IMR-90 (cell line): ENCODE results near the gene PRKN. TPM values are rescaled to one million over a fixed set of nuclear protein-coding genes. Genes with fewer than 3 reads are reported as not detected.

Source experiments
- ATAC-seq: fragments of 200-7000 bp; cut with Tn5 transposase; 2 replicates; pipeline ENCODE4 v1.9.1; 2020; ENCODE audit warnings: low read depth, mild to moderate bottlenecking, moderate library complexity
- BruUV-seq: library from RNA; stranded (reverse); fragments of 400-500 nt; replicated peaks from 2 replicates; lab custom pipeline; 2021; lab: Mats Ljungman, UMichigan
- CTCF ChIA-PET: fragments of 300-600 bp; formaldehyde crosslinking; extraction: SDS; loops from one replicate; lab custom pipeline; 2021; ENCODE audit warnings: antibody characterized with exemption; lab: Yijun Ruan, JAX
- POLR2A ChIA-PET: fragments of 300-600 bp; sonication (Branson Sonifier 250); formaldehyde crosslinking; loops from one replicate; lab custom pipeline; 2022; ENCODE audit warnings: antibody characterized with exemption; ENCODE audit not compliant: unreplicated experiment; lab: Charles Lee
- DNase-seq: peaks from one replicate; pipeline ENCODE4 v3.0.0; 2013
- H2AFZ ChIP-seq: replicated peaks from 2 replicates; pipeline ENCODE3; 2013; ENCODE audit warnings: low read length, mild to moderate bottlenecking; ENCODE audit not compliant: poor library complexity
- H2AK5ac ChIP-seq: 2 replicates; pipeline ENCODE4 v1.6.1; 2013; ENCODE audit warnings: low read depth, low read length, inconsistent platforms
- H2AK9ac ChIP-seq: replicated peaks from 2 replicates; pipeline ENCODE3; 2013; ENCODE audit warnings: mild to moderate bottlenecking, low read depth, low read length, moderate library complexity; ENCODE audit not compliant: poor library complexity
- H2BK120ac ChIP-seq: 2 replicates; pipeline ENCODE4 v1.6.1; 2013; ENCODE audit warnings: low read depth, low read length, inconsistent platforms
- H2BK15ac ChIP-seq: 3 replicates; pipeline ENCODE4 v1.6.1; 2013; ENCODE audit warnings: low read depth, low read length, inconsistent platforms
- H2BK20ac ChIP-seq: 2 replicates; pipeline ENCODE4 v1.6.1; 2013; ENCODE audit warnings: low read depth, mild to moderate bottlenecking, inconsistent platforms, low read length, moderate library complexity
- H2BK5ac ChIP-seq: 2 replicates; pipeline ENCODE4 v1.6.1; 2013; ENCODE audit warnings: mild to moderate bottlenecking, low read depth, low read length, inconsistent platforms; ENCODE audit not compliant: poor library complexity, severe bottlenecking
- H3K14ac ChIP-seq: replicated peaks from 2 replicates; pipeline ENCODE4 v1.6.1; 2013; ENCODE audit warnings: low read depth, low read length, inconsistent platforms
- H3K18ac ChIP-seq: 2 replicates; pipeline ENCODE4 v1.6.1; 2013; ENCODE audit warnings: low read depth, low read length, control low read depth
- H3K23ac ChIP-seq: 2 replicates; pipeline ENCODE4 v1.6.1; 2013; ENCODE audit warnings: low read depth, low read length, inconsistent platforms
- H3K27ac ChIP-seq: 2 replicates; pipeline ENCODE4 v1.5.1; 2013; ENCODE audit warnings: mild to moderate bottlenecking, control low read depth, low read length; ENCODE audit not compliant: insufficient read depth
- H3K27me3 ChIP-seq: 2 replicates; pipeline ENCODE4 v1.6.1; 2013; ENCODE audit warnings: low read length; ENCODE audit not compliant: control insufficient read depth, insufficient read depth
- H3K36me3 ChIP-seq: 2 replicates; pipeline ENCODE4 v1.6.1; 2013; ENCODE audit warnings: low read length, mixed read lengths; ENCODE audit not compliant: control insufficient read depth, insufficient read depth
- H3K4ac ChIP-seq: 2 replicates; pipeline ENCODE4 v1.6.1; 2013; ENCODE audit warnings: low read depth, low read length, inconsistent platforms
- H3K4me1 ChIP-seq: 2 replicates; pipeline ENCODE4 v1.6.1; 2013; ENCODE audit warnings: low read length, mixed read lengths; ENCODE audit not compliant: control insufficient read depth, insufficient read depth
- H3K4me2 ChIP-seq: 2 replicates; pipeline ENCODE4 v1.6.1; 2013; ENCODE audit warnings: low read depth, mild to moderate bottlenecking, control low read depth, low read length, moderate library complexity
- H3K4me3 ChIP-seq: 2 replicates; pipeline ENCODE4 v1.5.1; 2013; ENCODE audit warnings: low read depth, mild to moderate bottlenecking, control low read depth, low read length, moderate library complexity; ENCODE audit not compliant: insufficient read depth
- H3K56ac ChIP-seq: 2 replicates; pipeline ENCODE4 v1.6.1; 2013; ENCODE audit warnings: low read length, inconsistent platforms; ENCODE audit not compliant: insufficient read depth; ENCODE audit errors: extremely low read depth
- H3K79me1 ChIP-seq, 2 experiments: 2 replicates each; pipeline ENCODE4 v1.6.1; 2013; ENCODE audit warnings: low read length in 2 of 2, inconsistent platforms in 1 of 2, low read depth in 1 of 2
- H3K9ac ChIP-seq: 2 replicates; pipeline ENCODE4 v1.6.1; 2013; ENCODE audit warnings: low read depth, low read length, control low read depth
- H3K9me1 ChIP-seq: 2 replicates; pipeline ENCODE4 v1.6.1; 2013; ENCODE audit warnings: low read length, inconsistent platforms; ENCODE audit not compliant: insufficient read depth
- H3K9me3 ChIP-seq: 2 replicates; pipeline ENCODE4 v1.6.1; 2013; ENCODE audit warnings: low read length; ENCODE audit not compliant: control insufficient read depth, insufficient read depth
- H4K20me1 ChIP-seq: 2 replicates; pipeline ENCODE4 v1.6.1; 2013; ENCODE audit warnings: low read length, inconsistent platforms; ENCODE audit not compliant: insufficient read depth
- H4K5ac ChIP-seq: 2 replicates; pipeline ENCODE4 v1.6.1; 2013; ENCODE audit warnings: mild to moderate bottlenecking, low read depth, low read length, control low read depth
- H4K8ac ChIP-seq, 2 experiments: 2 replicates each; pipeline ENCODE4 v1.6.1; 2013; ENCODE audit warnings: low read depth in 2 of 2, low read length in 2 of 2, control low read depth in 1 of 2, inconsistent platforms in 1 of 2
- H4K91ac ChIP-seq: 2 replicates; pipeline ENCODE4 v1.6.1; 2013; ENCODE audit warnings: low read depth, low read length, inconsistent platforms; ENCODE audit not compliant: insufficient read depth
- BHLHE40 ChIP-seq: fragments of 150-350 bp; IDR thresholded peaks from 2 replicates; pipeline ENCODE4 v1.6.1; 2016; ENCODE audit warnings: mild to moderate bottlenecking, low read depth, low read length
- CHD1 ChIP-seq: IDR thresholded peaks from 2 replicates; pipeline ENCODE4 v1.6.1; 2012; ENCODE audit warnings: low read depth, low read length, improper control_type of control experiment
- MAZ ChIP-seq: IDR thresholded peaks from 2 replicates; pipeline ENCODE4 v1.6.1; 2012; ENCODE audit warnings: low read depth, mild to moderate bottlenecking, low read length, improper control_type of control experiment, moderate library complexity, borderline replicate concordance
- NFE2L2 ChIP-seq: fragments of 150-350 bp; IDR thresholded peaks from 2 replicates; pipeline ENCODE4 v1.6.1; 2016; ENCODE audit warnings: low read depth, mild to moderate bottlenecking, low read length
- RFX5 ChIP-seq: IDR thresholded peaks from 2 replicates; pipeline ENCODE4 v1.8.0; 2012; ENCODE audit warnings: low read depth, mild to moderate bottlenecking, low read length, moderate library complexity
- WGBS, 2 experiments: methylation state at CpG; one replicate each; pipeline versions ENCODE4 v1.1.5 to v1.1.7; 2013; ENCODE audit warnings: missing lambda C conversion rate in 2 of 2; ENCODE audit not compliant: insufficient read length in 1 of 2; ENCODE audit errors: extremely low coverage in 2 of 2; 5-methylcytosine and 5-hydroxymethylcytosine counted together
- dilution Hi-C: fragments of 300-500 bp; cut with HindIII; formaldehyde crosslinking; loops from one replicate; pipeline ENCODE4 v1.14.3; 2018; ENCODE audit warnings: low sequenced_read_pairs; ENCODE audit not compliant: unreplicated experiment
- in situ Hi-C: fragments of 300-500 bp; cut with MboI; formaldehyde crosslinking; loops from 3 replicates; pipeline ENCODE4 v1.14.3; 2019; ENCODE audit warnings: low sequenced_read_pairs, inconsistent platforms, mixed read lengths
- intact Hi-C: fragments of 100-400 bp; cut with micrococcal nuclease; formaldehyde crosslinking; loops from 2 replicates; pipeline ENCODE4 v1.10.0; 2022
- polyA plus RNA-seq, 3 experiments: library from polyadenylated mRNA; depleted of rRNA; stranded (reverse); fragments of >200 nt; gene quantifications; 2 replicates each; pipeline ENCODE4 v1.2.3, GENCODE V29; 2012; ENCODE audit warnings: low replicate concordance in 1 of 3
- total RNA-seq: library from RNA; depleted of rRNA; stranded (reverse); fragments of >200 nt; gene quantifications from 2 replicates; pipeline ENCODE4 v1.2.3, GENCODE V29; 2012
- TF ChIP-seq, protein P1 (sequence below): fragments of 150-350 bp; IDR thresholded peaks from 2 replicates; pipeline ENCODE4 v1.6.1; 2017; ENCODE audit warnings: mild to moderate bottlenecking, antibody characterized with exemption, low read length, low read depth

PRKN gene
- total and polyA plus RNA-seq, 2 of the 4 experiments (the other 2 are of a cell fraction) = 0.15 to 0.18 TPM

DNA sequence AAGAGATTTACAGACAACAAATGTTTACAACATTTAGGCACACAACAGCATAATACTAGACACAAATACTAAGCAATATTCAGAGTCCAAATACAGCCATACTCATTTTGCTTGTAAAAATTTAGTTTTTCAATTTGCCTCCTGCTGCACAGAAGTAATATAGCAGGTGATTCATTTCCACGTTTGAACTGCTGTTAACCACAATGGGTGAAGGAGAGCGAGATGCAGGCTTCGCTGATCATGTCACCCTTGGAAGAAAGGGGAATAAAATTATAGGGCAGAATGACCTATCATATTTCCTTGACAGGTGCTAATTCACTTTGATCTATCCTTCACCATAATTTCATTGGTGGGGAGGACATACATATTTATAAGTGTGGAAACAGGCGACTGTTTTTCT, 809.9 kb downstream of the PRKN start:
- H3K4me2 ChIP-seq = no peak overlapping the region
- no peak for ATAC-seq
- dilution Hi-C loops = no loop called here
- H2BK15ac ChIP-seq = no peak overlapping the region
- no peak overlapping the region for H3K4ac ChIP-seq
- no peak for TF ChIP-seq BHLHE40
- TF ChIP-seq, protein P1, sequence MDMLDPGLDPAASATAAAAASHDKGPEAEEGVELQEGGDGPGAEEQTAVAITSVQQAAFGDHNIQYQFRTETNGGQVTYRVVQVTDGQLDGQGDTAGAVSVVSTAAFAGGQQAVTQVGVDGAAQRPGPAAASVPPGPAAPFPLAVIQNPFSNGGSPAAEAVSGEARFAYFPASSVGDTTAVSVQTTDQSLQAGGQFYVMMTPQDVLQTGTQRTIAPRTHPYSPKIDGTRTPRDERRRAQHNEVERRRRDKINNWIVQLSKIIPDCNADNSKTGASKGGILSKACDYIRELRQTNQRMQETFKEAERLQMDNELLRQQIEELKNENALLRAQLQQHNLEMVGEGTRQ = no peak
- TF ChIP-seq RFX5 = no peak
- no peak for TF ChIP-seq NFE2L2
- TF ChIP-seq MAZ = no peak
- no peak for TF ChIP-seq CHD1
- H3K27me3 ChIP-seq = no peaks in the 10 kb centered on the region
- H3K9me3 ChIP-seq = peaks cover 2% of the 10 kb centered on the region
- no peak overlapping the region for H2BK20ac ChIP-seq
- H3K4me1 ChIP-seq = no peaks in the 10 kb centered on the region
- H2BK5ac ChIP-seq = no peak overlapping the region
- in situ Hi-C loops = no loop called here
- H3K14ac ChIP-seq = no peak overlapping the region
- H3K27ac ChIP-seq = no peak overlapping the region
- H3K9me1 ChIP-seq = no peaks in the 10 kb centered on the region
- H3K9ac ChIP-seq = no peak overlapping the region
- WGBS, 2 experiments = no CpG with 5 or more reads among the region's 4 CpGs
- intact Hi-C loops = no loop called here
- H3K36me3 ChIP-seq = no peaks in the 10 kb centered on the region
- H4K8ac ChIP-seq = no peak overlapping the region
- no peak overlapping the region for H4K91ac ChIP-seq
- POLR2A ChIA-PET = no interaction called here
- no peak overlapping the region for H3K18ac ChIP-seq
- H2BK120ac ChIP-seq = no peak overlapping the region
- no peak overlapping the region for H3K23ac ChIP-seq
- H4K5ac ChIP-seq = no peak overlapping the region
- DNase-seq = no peak
- no peaks in the 10 kb centered on the region for H3K79me1 ChIP-seq
- no TSS peak for BruUV-seq
- no peak overlapping the region for H2AK9ac ChIP-seq
- H3K56ac ChIP-seq = no peak overlapping the region
- CTCF ChIA-PET = no interaction called here
- no peaks in the 10 kb centered on the region for H4K20me1 ChIP-seq
- H2AK5ac ChIP-seq = no peak overlapping the region
- no peak overlapping the region for H3K4me3 ChIP-seq
- H2AFZ ChIP-seq = no peak overlapping the region
